GM19397 (cell line): Measurements from ENCODE around the gene AGR2.

ENCODE experiments used
- ATAC-seq: cut with Tn5 transposase; IDR thresholded peaks from one replicate; pipeline ENCODE4 v1.9.1; 2021; ENCODE audit warnings: mild to moderate bottlenecking, moderate library complexity; ENCODE audit not compliant: unreplicated experiment

The AGR2 gene

GRCh38 chr7:16813232-16813616 lies 8.4 kb upstream of the AGR2 start:
- ATAC-seq: no peak

GRCh38 chr7:16812542-16813231 lies 7.9 kb upstream of the AGR2 start:
- ATAC-seq: no peak

GRCh38 chr7:16811551-16811950 lies 6.8 kb upstream of the AGR2 start:
- ATAC-seq: no peak

GRCh38 chr7:16810573-16810972 lies 5.8 kb upstream of the AGR2 start:
- ATAC-seq: no peak

- no peak for ATAC-seq
Measured at GRCh38 chr7:16810112-16810511, 5.3 kb upstream of the AGR2 start.

GRCh38 chr7:16805441-16805840 lies 642 bp upstream of the AGR2 start:
- no peak for ATAC-seq

- no peak for ATAC-seq
Measured at GRCh38 chr7:16803881-16804673, 722 bp downstream of the AGR2 start.

- ATAC-seq: no peak
Measured at GRCh38 chr7:16803125-16803524, 1.7 kb downstream of the AGR2 start.

- ATAC-seq: no peak
Measured at GRCh38 chr7:16801579-16801978, 3.2 kb downstream of the AGR2 start.

- ATAC-seq: no peak
Measured at GRCh38 chr7:16801111-16801542, 3.7 kb downstream of the AGR2 start.

GRCh38 chr7:16795624-16796023 lies 9.2 kb downstream of the AGR2 start:
- ATAC-seq: no peak

GRCh38 chr7:16794986-16795385 lies 9.8 kb downstream of the AGR2 start:
- no peak for ATAC-seq

GRCh38 chr7:16791905-16792698 lies 12.7 kb downstream of the AGR2 start:
- ATAC-seq: no peak

GRCh38 chr7:16791071-16791470 lies 13.7 kb downstream of the AGR2 start:
- no peak for ATAC-seq

GRCh38 chr7:16787127-16787526 lies 17.7 kb downstream of the AGR2 start:
- no peak for ATAC-seq

GRCh38 chr7:16786257-16786656 lies 18.5 kb downstream of the AGR2 start:
- ATAC-seq: no peak

GRCh38 chr7:16785846-16786245 lies 19.0 kb downstream of the AGR2 start:
- no peak for ATAC-seq

GRCh38 chr7:16785321-16785720 lies 19.5 kb downstream of the AGR2 start:
- ATAC-seq: no peak

GRCh38 chr7:16780596-16780995 lies 24.2 kb downstream of the AGR2 start:
- ATAC-seq: no peak

GRCh38 chr7:16779051-16779450 lies 25.7 kb downstream of the AGR2 start:
- no peak for ATAC-seq

- ATAC-seq: no peak
Measured at GRCh38 chr7:16778476-16778875, 26.3 kb downstream of the AGR2 start.

- no peak for ATAC-seq
Measured at GRCh38 chr7:16776053-16776452, 28.7 kb downstream of the AGR2 start.
